GM19395 (cell line): ENCODE results near the gene PER2.
"Not testable (repeated sequence)": the region's sequence is repeated elsewhere in the genome, so short reads cannot be mapped to it uniquely, and the experiment has no call there.

Source experiments
- ATAC-seq: cut with Tn5 transposase; IDR thresholded peaks from one replicate; pipeline ENCODE4 v1.9.1; 2021; ENCODE audit warnings: mild to moderate bottlenecking, moderate library complexity; ENCODE audit not compliant: unreplicated experiment

Gene PER2

GRCh38 chr2:238287737-238288649 is at the start of gene PER2:
Gene PER2, minus strand, starts transcription at chr2:238288610. Its CDS starts 10,674 bp downstream, at chr2:238277936.
- ATAC-seq: peak; percentile 35

DNA sequence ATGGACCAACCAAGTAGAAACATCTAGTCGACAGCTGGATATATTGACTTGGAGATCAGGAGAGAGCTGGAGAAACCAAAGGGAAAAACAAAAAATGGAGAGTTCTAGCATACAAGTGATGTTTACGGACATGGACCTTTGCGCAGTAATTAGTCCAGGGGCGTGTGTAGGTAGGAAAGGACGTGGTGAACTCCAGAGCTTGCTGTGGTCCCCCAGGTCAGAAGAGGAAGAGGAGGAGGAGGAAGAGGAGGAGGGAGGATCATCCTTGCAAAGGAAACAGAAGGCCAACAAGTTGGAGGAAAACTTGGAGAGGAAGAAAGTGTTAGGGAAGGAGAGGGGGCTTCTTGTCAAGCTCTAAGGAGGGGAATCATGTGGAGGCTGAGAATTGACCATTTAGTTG is 49.4 kb upstream of the PER2 start:
- no peak for ATAC-seq

DNA sequence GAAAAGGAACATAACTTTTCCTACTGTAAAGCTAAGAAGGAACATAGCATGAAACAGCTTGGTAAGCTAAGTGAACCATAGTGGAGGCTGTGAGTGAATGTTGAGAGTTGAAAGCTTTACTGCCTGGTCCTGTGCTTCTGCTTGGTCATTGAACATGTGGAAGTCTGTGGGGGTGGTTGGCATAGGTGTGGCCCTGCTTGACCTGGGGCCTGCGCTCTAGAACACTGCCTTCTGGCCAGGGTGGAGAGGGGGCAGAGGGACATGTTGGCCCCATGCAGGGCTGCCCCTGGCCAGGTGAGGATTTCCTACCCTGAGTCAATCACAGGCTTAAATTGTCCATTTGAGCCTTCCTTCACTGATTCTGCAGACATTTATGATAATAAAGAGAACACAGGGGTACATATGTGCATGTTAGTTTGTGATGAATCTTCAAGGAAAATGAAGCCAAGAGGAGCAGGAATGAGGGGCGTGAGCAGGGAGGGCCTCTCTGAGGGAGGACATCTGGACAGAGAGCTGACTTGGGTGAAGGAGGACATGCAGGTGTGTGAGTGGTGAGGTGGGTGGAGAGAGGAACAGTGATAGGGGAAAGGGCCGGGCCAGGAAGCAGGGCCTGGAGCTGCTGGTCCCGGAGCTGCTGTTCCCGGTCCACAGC is 48.5 kb upstream of the PER2 start:
- ATAC-seq: no peak

DNA sequence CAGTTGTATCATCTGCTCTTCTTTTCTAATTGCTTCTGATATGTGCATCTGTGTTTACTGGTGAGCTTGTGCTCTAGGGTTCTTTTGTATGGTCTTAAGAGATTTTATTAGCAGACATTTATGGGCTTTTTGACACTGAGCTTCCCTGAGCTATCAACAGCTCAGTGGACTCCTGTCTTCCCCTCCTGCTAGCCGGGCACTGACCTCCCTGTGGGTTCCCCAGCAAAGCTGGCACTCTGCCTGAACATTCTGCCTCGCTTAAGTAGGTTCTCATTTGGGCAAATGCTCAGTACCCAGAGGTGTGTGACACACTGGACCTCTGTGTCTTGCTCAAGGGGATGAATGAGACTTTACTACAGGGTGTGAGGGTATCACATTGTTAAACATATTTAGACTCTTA is 47.7 kb upstream of the PER2 start:
- ATAC-seq: no peak

- not testable (repeated sequence) for ATAC-seq
Observed at GRCh38 chr2:238335591-238335990, 47.2 kb upstream of the PER2 start.

DNA sequence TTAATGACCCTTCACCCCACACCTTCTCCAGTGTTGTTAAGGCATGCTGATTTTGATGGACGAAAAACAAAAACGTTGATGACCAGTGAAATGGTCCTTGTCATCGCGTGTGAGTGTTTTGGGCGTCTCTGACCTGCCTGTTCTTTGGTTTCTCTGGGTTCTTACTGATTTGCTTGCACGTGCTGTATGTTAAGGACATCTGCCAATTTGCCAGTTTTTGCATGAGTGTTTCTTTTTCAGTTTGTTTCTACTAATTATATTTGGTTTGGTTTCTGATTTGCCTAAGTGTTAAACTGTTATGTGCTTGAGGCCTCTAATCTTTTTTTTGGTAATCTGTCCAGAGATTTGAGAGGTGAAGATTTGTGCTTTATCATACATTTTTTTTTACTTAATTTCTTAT is 46.5 kb upstream of the PER2 start:
- no peak for ATAC-seq

DNA sequence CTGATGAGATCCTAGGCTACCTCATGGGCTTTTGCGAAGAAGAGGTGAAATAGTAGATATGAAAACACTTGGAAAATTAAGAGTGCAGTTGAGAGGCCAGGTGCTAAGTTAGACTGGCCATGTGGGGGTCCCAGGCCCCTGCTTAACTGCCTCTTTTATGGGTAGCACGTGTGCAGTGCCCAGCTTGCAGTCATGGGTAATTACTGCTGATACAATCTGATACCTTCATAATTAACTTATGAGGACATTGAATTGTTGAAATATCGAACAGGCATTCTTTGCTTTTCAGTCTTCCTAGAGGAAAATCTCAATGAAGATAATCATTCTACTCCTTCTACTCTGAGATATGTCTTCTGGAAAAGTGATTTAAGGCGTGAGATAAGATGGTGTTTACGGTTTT is 43.5 kb upstream of the PER2 start:
- ATAC-seq: no peak

DNA sequence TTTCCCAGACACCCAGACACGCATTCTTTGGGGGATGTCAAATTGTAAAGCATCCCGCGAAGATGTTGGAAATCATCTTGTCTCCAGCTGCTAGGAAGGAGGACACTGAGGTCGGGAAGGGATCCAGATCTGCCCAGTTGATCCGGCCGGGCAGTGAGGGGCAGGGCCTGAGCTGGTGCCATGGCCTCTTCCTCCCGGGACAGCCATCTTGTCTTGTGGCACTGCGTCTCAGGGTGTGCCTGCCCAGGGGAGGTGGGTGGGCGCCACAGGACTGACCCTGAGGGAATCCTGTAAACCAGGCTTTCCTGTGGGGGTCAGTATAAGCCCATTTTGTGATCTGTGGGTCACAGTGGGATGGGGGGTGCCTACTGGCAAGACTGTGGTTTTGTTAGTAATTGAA is 42.0 kb upstream of the PER2 start:
- no peak for ATAC-seq

DNA sequence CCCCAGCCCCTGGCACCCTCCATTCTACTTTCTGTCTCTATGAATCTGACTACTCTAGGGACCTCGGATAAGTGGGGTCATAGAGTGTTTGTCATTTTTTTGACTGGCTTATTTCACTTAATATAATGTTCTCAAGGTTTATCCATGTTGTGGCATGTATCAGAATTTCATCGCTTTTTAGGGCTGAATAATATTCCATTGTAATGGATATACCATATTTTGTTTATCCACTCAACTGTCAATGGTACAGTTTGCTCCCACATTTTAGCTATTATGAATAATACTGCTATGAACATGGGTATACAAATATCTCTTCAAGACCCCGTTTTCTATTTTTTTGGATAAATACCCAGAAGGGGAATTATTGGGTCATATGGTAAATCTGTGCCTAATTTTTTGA is 39.3 kb upstream of the PER2 start:
- ATAC-seq: no peak

- ATAC-seq: no peak
Observed at GRCh38 chr2:238326801-238327365, 38.5 kb upstream of the PER2 start.

- ATAC-seq: no peak
Observed at GRCh38 chr2:238325694-238326093, 37.3 kb upstream of the PER2 start.

DNA sequence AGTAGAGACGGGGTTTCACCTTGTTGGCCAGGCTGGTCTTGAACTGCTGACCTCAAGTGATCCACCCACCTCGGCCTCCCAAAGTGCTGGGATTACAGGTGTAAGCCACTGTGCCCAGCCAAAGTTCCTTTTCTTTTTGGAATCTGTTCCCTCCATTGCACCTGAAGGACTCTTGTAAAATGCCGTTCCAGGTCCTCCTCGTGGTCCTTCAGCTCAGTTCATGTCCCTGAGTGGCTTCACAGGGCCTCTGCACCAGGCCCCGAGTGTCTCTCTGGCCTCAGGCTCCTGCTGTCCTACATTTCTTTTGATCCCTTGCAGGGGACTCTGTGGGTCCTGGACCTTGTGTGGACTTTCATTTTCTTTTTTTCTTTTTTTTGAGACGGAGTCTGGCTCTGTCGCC is 35.8 kb upstream of the PER2 start:
- ATAC-seq: not testable (repeated sequence)

- ATAC-seq: no peak
Observed at GRCh38 chr2:238322001-238322411, 33.6 kb upstream of the PER2 start.

DNA sequence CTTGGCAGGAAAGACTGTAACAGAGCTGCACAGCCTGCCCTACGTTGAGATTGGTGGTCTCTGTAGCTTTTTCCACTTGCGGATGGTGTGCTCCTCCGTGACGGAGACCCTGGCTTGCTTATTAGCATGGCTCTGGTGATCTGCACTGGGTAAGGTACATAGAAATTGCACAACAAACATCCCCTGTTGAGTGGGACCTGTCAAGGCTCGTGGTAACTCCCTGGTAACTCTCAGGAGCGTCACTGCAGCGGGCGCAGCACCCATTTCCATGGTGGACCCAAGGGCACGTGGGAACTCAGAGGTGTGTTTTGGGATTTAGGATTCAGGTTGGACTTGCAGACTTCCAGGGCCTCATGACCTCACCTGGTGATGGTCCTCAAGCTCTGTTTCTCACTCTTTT is 33.1 kb upstream of the PER2 start:
- ATAC-seq: no peak

GRCh38 chr2:238320648-238321281 is 32.4 kb upstream of the PER2 start:
- peak; percentile 49 for ATAC-seq

DNA sequence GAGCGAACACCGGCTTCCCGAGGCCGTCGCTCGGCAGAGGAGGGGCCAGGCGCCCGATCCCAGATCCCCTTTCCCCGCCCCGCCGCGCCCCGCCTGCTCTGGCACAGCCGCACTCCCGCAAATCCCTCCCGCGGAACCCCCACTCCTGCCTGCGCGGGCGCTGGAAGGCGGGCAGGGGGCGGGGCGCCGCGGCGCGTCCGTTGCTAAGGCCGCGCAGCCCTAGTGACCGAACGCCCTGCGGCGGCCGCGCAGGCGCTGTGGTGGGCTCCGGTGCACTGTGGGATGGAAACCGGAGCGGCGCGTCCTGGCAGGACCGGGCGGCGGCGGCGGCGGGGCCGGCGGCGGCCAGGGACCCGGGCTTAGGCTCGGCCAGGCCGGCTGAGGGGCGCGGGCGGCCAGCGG is 31.8 kb upstream of the PER2 start, which contains the start of gene TRAF3IP1:
TRAF3IP1 (plus strand) TSS at position 273 of the 402 bp plus-strand sequence. CDS start 145 bp downstream, outside the sequence.
- peak; percentile 92 for ATAC-seq

GRCh38 chr2:238315031-238315595 is 26.7 kb upstream of the PER2 start:
- ATAC-seq: no peak

DNA sequence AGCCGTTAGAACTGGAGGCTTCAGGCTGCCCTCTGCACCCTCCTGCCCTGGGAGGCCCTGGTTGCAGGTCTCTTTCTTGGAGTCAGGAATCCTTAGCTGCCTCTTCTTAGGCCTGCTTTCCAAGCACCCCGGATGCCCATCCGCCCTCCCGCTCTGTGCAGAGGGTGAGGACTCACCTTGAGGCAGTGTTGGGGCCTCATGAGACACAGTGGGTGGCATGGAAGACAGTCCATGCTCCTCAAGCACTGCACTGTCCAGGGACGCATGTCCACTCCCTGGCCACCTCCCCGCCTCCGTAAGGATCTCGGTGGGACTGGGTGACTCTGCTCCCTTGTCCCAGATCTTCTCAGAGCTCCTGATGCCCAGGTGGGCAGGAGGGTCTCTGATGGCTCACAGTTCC is 26.2 kb upstream of the PER2 start:
- ATAC-seq: no peak

- ATAC-seq: no peak
Observed at GRCh38 chr2:238313991-238314350, 25.6 kb upstream of the PER2 start.

GRCh38 chr2:238313289-238313990 is 25.0 kb upstream of the PER2 start:
- ATAC-seq: no peak
